Brain microvascular endothelial cell (primary cell): ENCODE results near the gene INVS.
"Not testable (repeated sequence)": the region's sequence is repeated elsewhere in the genome, so short reads cannot be mapped to it uniquely, and the experiment has no call there.

Experiments
- DNase-seq: peaks from one replicate; pipeline ENCODE4 v3.0.0-alpha.2; 2020
- H3K27ac ChIP-seq: fragments of 250-450 bp; sonication (Bioruptor Pico); 2 replicates; pipeline ENCODE4 v1.5.1; 2020; ENCODE audit warnings: mild to moderate bottlenecking, moderate library complexity
- H3K27me3 ChIP-seq: fragments of 250-450 bp; sonication (Bioruptor Pico); replicated peaks from 2 replicates; pipeline ENCODE4 v1.5.1; 2020; ENCODE audit warnings: mild to moderate bottlenecking
- H3K36me3 ChIP-seq: fragments of 250-450 bp; sonication (Bioruptor Pico); replicated peaks from 2 replicates; pipeline ENCODE4 v1.5.1; 2020; ENCODE audit warnings: mild to moderate bottlenecking
- H3K4me3 ChIP-seq: 2 replicates; pipeline ENCODE4 v1.5.1; 2011; ENCODE audit warnings: low read depth, mild to moderate bottlenecking, control low read depth, low read length, moderate library complexity
- CTCF ChIP-seq: IDR thresholded peaks from 2 replicates; pipeline ENCODE4 v1.5.1; 2011; ENCODE audit warnings: low read depth, mild to moderate bottlenecking, moderate library complexity, low read length, control low read depth, inconsistent platforms; ENCODE audit errors: missing control alignments
- in situ Hi-C: cut with HindIII; loops from 2 replicates; pipeline ENCODE4 v1.10.0; 2017; ENCODE audit warnings: low sequenced_read_pairs, low pct_ligation_motif_present

The INVS gene

DNA sequence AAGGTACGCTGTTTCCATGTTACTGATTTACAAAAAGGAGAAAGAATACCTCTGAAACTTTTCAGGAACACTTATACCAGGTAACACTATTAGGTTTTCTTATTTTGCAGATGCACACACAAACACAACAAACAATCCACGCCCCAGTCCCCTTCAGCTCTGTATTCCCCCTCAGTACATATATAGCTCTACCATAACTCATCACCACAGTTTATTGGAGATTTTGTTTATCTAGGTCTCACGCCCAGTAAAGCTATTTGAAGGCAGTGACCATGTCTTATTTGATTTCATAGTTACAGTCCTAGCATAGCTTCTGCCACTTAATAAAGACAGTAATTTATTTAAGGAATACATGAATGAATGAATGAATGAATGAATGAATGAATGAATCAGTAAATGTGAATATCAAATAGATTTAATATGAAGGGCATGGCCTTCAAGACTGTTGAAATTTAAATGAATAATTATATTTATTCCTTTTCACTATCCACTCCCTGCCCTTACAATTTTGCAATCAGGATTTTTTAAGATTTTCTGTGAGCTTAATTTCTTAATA is 32.9 kb downstream of the INVS start:
- in situ Hi-C loops = no loop called here
- DNase-seq = no peak
- Histone ChIP-seq H3K27ac (no peak overlapping the region), H3K36me3 (no peaks in the 10 kb centered on the region), H3K27me3 (no peaks in the 10 kb centered on the region), H3K4me3 (no peak overlapping the region)
- no peak for TF ChIP-seq CTCF

- no peak for TF ChIP-seq CTCF
- Histone ChIP-seq H3K27me3 (no peaks in the 10 kb centered on the region), H3K4me3 (no peak overlapping the region), H3K36me3 (no peaks in the 10 kb centered on the region), H3K27ac (no peak overlapping the region)
- DNase-seq = no peak
- in situ Hi-C loops = no loop called here
These were observed 35.7 kb downstream of the INVS start for GRCh38 chr9:100134731-100135130.

DNA sequence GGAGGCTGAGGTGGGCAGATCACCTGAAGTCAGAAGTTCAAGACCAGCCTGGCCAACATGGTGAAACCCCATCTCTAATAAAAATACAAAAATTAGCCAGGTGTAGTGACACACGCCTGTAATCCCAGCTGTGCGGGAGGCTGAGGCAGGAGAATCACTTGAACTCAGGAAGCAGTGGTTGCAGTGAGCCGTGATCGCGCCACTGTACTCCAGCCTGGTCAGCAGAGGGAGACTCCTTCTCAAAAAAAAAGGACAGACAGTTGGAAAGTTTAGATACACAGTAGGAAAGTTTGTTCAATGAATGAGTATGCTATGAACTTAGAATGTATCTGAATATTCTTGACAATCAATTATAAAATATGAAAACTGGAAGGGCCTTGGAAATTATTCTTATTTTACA is 37.8 kb downstream of the INVS start:
- peak; percentile 47 for TF ChIP-seq CTCF
- H3K36me3 ChIP-seq, H3K4me3 ChIP-seq, in situ Hi-C loops, H3K27ac ChIP-seq, H3K27me3 ChIP-seq: not testable (repeated sequence)
- peak; percentile 27 for DNase-seq

DNA sequence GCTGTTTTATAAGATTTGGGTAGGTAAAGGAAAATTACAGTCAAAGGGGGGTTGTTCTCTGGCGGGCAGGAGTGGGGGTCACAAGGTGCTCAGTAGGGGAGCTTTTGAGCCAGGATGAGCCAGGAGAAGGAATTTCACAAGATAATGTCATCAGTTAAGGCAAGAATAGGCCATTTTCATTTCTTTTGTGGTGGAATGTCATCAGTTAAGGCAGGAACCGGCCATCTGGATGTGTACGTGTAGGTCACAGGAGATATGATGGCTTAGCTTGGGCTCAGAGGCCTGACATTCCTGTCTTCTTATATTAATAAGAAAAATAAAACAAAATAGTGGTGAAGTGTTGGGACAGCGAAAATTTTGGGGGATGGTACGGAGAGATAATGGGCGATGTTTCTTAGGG is 41.3 kb downstream of the INVS start:
- H3K27me3 ChIP-seq, H3K27ac ChIP-seq, in situ Hi-C loops, H3K36me3 ChIP-seq, H3K4me3 ChIP-seq, DNase-seq: not testable (repeated sequence)

DNA sequence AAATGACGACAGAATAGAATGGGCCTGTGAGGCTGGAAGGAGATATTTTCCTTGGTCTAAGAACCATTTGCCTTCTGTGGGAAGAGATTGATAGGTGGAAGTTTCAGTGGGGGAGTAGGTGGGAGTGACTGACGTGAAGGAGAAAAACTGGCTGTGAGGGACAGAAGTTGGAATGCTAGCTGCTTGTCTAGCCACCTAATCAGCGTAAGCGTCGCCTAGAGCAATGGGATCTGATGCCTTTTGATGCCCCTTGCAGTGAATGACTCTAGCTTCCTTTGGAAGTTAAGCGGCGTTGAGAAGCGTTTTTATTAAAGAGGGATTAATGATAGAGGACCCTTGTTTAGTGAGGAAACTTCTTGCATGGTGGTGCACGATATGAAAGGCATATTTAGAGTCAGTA is 42.8 kb downstream of the INVS start:
- H3K27ac ChIP-seq, in situ Hi-C loops, H3K36me3 ChIP-seq, H3K27me3 ChIP-seq, H3K4me3 ChIP-seq, DNase-seq: not testable (repeated sequence)

DNA sequence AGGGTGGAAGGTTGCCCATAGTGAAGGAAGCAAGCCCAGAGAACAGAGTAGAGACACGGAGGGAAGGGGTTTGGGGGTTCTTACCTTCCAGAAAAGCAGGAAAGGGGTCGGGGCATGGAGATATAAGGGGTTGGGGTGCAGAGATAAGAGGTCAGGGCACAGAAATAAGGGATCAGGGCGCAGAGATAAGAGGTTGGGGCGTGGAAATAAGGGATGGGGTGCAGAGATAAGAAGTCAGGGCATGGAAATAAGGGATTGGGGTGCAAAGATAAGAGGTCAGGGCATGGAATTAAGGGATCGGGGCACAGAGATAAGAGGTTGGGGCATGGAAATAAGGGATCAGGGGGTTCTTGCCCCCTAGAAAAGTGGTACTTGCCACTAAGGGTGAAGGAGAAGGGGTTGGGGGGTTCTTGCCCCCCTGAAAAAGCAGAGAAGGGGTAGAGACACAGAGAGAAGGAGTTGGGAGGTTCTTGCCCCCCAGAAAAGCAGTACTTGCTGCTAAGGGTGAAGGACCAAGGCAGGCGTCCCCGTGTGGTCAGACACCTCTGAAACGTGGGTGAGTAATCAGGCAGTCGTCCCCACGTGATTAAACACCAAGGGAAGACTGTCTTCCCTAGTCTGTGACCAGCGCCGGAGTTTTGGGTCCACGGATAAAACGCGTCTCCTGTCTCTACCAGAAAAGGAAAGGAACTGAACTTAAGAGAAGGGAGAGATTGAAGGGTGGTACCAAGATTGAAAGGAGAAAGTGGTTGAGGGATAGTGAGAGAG is 46.3 kb downstream of the INVS start:
- H3K27ac ChIP-seq, DNase-seq, H3K4me3 ChIP-seq, in situ Hi-C loops, H3K27me3 ChIP-seq, H3K36me3 ChIP-seq: not testable (repeated sequence)

DNA sequence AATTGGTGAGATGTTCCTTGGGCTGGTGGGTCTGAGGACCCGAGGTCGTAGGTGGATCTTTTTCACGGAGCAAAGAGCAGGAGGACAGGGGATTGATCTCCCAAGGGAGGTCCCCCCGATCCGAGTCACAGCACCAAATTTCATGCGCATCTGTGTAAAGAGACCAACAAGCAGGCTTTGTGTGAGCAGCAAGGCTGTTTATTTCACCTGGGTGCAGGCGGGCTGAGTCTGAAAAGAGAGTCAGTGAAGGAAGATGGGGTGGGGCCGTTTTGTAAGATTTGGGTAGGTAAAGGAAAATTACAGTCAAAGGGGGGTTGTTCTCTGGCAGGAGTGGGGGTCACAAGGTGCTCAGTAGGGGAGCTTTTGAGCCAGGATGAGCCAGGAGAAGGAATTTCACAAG is 46.9 kb downstream of the INVS start:
- in situ Hi-C loops, H3K4me3 ChIP-seq, DNase-seq, H3K36me3 ChIP-seq, H3K27me3 ChIP-seq, H3K27ac ChIP-seq: not testable (repeated sequence)

DNA sequence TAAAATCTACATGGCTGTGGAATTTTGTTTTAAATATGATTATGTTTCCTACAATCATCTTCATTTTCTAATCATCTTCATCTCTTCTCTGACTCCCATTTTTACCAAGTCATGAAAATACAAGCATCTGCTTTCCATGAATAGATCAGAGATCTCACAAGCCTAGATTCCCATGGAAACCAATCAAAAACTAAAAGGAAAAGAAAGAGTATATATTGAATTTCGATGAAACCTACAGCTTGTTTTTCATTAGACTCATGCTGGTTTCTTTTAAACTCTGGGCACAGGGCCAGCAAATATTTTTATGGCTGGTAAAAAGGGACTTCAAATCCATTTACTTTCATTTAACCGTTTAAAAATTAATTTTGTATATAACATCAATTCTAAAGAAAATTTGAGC is 51.2 kb downstream of the INVS start:
- no peak for TF ChIP-seq CTCF
- no peaks in the 10 kb centered on the region for H3K27me3 ChIP-seq
- no peak overlapping the region for H3K27ac ChIP-seq
- peak; percentile 37 for DNase-seq
- H3K36me3 ChIP-seq = no peaks in the 10 kb centered on the region
- H3K4me3 ChIP-seq = no peak overlapping the region
- in situ Hi-C loops = no loop called here
